PC-9 (cell line): ENCODE measurements around the gene ERG.

Experiments used
- EZH2 ChIP-seq: fragments of 200-600 bp; sonication (generic); IDR thresholded peaks from 2 replicates; pipeline ENCODE4 v1.8.0; 2017; ENCODE audit warnings: antibody characterized with exemption, low read depth
- TF ChIP-seq, protein P1 (sequence below): fragments of 200-600 bp; sonication (generic); conservative IDR thresholded peaks from 2 replicates; pipeline ENCODE4 v1.6.1; 2017; ENCODE audit warnings: mixed run types, antibody characterized with exemption, mild to moderate bottlenecking, moderate library complexity

DNA sequence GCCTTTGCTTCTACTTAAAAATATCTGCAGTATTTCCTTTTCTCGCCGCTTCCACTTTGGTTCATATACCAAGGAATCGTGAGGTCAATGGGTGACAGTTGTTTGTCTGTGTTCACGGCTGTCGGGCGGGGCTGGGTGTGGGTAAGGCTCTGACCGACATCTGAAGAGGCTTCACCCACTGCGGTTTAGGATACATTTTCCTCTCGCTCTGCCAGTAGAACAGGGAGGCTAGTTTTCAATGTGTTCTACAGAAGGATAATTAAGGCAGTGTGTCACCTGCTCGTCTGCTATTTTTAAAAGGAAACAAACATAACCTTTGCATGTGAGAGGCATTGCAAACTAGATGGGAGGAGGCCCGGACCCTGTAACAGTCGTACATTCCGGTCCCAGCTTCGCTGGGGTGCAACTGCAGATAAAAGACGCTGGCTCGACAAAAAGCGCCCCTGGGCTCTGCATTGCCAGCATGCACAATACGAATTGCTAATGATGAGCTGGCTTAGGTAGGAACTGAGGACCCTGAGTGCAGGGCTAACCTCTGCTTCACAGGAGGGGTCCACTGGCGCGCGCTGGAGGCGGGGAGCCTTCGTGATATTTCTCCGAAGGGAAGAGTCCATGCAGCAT, 8.5 kb upstream of the ERG start:
- TF ChIP-seq, protein P1, sequence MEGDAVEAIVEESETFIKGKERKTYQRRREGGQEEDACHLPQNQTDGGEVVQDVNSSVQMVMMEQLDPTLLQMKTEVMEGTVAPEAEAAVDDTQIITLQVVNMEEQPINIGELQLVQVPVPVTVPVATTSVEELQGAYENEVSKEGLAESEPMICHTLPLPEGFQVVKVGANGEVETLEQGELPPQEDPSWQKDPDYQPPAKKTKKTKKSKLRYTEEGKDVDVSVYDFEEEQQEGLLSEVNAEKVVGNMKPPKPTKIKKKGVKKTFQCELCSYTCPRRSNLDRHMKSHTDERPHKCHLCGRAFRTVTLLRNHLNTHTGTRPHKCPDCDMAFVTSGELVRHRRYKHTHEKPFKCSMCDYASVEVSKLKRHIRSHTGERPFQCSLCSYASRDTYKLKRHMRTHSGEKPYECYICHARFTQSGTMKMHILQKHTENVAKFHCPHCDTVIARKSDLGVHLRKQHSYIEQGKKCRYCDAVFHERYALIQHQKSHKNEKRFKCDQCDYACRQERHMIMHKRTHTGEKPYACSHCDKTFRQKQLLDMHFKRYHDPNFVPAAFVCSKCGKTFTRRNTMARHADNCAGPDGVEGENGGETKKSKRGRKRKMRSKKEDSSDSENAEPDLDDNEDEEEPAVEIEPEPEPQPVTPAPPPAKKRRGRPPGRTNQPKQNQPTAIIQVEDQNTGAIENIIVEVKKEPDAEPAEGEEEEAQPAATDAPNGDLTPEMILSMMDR, result no peak
- TF ChIP-seq EZH2, result no peak
